Measurements from ENCODE around the gene EPN2.

Gene EPN2

DNA sequence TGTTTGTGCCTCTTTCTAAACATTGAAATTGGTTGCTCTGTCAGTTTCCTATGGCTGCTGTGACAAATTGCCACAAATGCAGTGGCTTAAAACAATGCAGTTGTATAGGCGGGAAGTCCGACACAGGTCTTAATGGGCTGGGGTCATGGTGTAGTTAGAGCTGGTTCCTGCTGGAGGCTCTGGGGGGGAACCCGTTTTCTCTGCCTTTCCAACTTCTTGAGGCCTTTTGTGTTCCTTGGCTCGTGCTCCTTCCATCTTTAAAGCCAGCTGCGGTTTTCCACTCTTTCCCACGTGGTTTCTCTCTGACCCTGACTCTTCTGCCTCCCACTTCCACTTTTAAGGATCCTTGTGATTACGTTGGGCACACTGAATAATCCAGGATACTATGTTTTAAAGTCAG is 12.5 kb downstream of the EPN2 start:
- no peak for DNase-seq (ENCODE audit: low spot score)
- ChIA-PET POLR2A (ENCODE audit: low non-redundant PET) (no interaction called here), CTCF (no interaction called here)
- peak overlapping the region; percentile 52 for H3K27ac ChIP-seq
- TF ChIP-seq, protein P1, sequence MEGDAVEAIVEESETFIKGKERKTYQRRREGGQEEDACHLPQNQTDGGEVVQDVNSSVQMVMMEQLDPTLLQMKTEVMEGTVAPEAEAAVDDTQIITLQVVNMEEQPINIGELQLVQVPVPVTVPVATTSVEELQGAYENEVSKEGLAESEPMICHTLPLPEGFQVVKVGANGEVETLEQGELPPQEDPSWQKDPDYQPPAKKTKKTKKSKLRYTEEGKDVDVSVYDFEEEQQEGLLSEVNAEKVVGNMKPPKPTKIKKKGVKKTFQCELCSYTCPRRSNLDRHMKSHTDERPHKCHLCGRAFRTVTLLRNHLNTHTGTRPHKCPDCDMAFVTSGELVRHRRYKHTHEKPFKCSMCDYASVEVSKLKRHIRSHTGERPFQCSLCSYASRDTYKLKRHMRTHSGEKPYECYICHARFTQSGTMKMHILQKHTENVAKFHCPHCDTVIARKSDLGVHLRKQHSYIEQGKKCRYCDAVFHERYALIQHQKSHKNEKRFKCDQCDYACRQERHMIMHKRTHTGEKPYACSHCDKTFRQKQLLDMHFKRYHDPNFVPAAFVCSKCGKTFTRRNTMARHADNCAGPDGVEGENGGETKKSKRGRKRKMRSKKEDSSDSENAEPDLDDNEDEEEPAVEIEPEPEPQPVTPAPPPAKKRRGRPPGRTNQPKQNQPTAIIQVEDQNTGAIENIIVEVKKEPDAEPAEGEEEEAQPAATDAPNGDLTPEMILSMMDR (conservative IDR thresholded peaks at IDR 0.05; ENCODE audit: low read depth) = no peak

DNA sequence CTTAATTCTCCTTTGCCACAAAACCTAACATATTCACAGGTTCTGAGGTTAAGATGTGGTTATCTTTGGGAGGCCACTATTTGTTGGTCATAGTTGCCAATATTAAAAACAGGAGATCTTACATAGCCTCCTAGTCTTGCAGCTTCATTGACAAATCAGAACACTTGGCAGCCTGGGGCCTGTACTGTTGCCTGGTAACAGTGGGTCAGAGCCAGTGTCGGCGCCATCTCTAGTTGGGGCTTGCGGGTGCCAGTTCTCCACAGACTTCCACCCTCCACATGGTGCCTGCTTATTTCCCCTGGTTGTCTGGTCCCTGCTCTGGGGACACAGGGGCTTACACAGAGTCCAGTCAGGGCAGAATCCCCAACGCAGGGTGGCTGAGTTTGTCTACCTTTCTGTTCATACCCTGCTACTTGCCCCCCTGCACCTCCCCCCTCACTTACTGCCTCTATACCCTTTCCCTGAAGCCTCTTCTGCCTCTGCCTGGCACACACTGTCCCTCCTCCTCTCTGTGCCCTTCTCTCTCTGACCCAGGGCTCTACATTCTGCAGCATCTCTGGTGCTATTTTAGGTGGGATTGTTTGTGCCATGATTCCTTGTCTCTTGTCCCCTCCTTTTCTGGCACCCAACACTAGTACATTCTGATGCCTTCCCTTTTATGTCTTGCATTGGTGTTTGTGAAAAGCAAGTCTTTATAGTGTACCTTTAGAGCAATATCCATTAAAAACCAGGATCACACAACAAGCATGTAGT is 13.4 kb downstream of the EPN2 start:
- TF ChIP-seq, protein P1 (conservative IDR thresholded peaks at IDR 0.05; ENCODE audit: low read depth) = no peak
- DNase-seq (ENCODE audit: low spot score) = no peak
- ChIA-PET POLR2A (ENCODE audit: low non-redundant PET) (no interaction called here), CTCF (no interaction called here)
- peak overlapping the region; percentile 52 for H3K27ac ChIP-seq

DNA sequence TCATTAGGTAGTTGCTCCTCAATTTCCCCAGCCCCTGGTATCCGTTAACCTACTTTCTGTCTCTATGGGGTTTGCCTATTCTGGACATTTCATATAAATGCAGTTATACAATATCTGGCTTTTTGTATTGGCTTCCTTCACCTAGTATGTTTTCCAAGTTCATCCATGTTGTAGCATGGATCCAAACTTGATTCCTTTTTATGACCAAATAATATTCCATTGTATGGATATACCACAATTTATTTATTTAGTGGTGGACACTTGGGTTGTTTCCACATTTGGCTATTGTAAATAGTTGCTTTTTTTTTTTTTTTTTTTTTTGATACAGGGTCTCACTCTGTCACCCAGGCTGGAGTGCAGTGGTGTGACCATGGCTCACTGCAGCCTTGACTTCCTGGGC is 15.9 kb downstream of the EPN2 start:
- ChIA-PET POLR2A (ENCODE audit: low non-redundant PET) (interaction anchor here (0.6 kb wide), 1 partner anchor 20 kb away, joined by 3 read pairs; no protein-coding TSS in a partner anchor), CTCF (no interaction called here)
- TF ChIP-seq, protein P1 (conservative IDR thresholded peaks at IDR 0.05; ENCODE audit: low read depth) = no peak

DNA sequence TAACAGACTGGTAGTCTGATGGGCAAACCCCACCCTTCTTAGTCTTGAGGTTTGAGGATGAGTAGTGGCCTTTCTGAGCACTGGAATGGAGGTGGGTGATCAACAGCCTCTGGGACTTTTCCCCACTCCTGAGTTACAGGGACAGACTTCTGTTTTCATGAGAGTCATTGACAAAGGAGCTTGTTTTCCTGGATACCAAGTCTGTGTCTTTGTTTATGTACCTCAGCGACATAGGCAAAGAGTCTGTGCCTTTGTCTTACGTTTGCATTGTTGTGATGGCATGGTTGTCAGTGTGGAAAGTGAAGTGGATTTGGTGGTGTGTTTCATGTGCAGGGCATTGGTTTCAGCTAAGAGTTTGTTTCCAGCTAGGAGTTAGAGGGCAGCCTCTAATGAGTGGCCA is 17.5 kb downstream of the EPN2 start:
- TF ChIP-seq, protein P1 (conservative IDR thresholded peaks at IDR 0.05; ENCODE audit: low read depth) = no peak
- POLR2A ChIA-PET (ENCODE audit: low non-redundant PET) = no interaction called here
- DNase-seq (ENCODE audit: low spot score) = no peak
- H3K27ac ChIP-seq = no peak overlapping the region
- CTCF ChIA-PET = no interaction called here

More for the DNA sequence above, 15.9 kb downstream of the EPN2 start:
- no peak for DNase-seq (ENCODE audit: low spot score)
- H3K27ac ChIP-seq = no peak overlapping the region

DNA sequence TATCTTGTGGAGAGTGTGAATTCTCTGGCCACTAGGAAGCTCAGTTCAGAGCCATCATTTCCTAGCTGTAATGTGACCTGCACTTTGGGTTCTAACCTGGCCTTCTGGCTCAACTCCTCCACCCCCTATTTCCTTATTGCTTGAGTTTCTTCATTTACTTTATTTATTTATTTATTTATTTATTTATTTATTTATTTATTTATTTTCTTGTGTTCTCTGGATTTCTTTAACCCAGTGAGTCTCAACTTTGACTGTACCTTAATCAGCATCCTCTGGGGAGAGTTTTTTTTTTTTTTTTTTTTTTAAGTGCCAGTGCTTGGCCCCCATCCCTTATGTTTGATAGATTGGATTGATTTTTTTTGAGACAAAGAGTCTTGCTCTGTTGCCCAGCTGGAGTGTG is 18.1 kb downstream of the EPN2 start:
- ChIA-PET POLR2A (ENCODE audit: low non-redundant PET) (no interaction called here), CTCF (no interaction called here)
- TF ChIP-seq, protein P1 (conservative IDR thresholded peaks at IDR 0.05; ENCODE audit: low read depth) = no peak
- no peak overlapping the region for H3K27ac ChIP-seq
- no peak for DNase-seq (ENCODE audit: low spot score)

DNA sequence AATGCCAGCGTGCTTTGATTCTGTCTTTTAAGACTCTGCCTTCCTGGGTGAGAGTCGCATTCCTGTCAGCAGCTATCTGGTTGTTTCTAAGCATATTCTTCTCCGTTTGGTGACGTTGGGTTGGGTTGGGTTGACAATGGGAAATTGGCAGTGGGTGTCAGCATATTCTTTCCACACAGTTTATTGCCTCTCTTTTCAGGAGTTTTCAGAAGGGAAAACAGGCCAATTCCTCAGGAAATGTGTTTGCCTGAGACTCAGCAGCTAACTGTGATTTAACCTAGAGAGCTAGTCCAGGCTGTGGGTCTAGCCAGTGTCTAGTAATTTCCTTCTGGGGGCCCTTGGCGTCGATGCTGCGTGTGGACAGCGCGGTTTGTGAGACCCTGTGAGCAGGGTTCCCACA is 21.2 kb downstream of the EPN2 start:
- TF ChIP-seq, protein P1 (conservative IDR thresholded peaks at IDR 0.05; ENCODE audit: low read depth) = no peak
- no peak overlapping the region for H3K27ac ChIP-seq
- ChIA-PET CTCF (interaction anchor here (0.6 kb wide), 1 partner anchor 22 kb away, joined by 3 read pairs; no protein-coding TSS in a partner anchor), POLR2A (ENCODE audit: low non-redundant PET) (no interaction called here)
- DNase-seq (ENCODE audit: low spot score) = no peak

Data from RWPE1 (cell line).